AG04450 (cell line): ENCODE measurements around the gene MICALL2. TPM values are rescaled to one million over a fixed set of nuclear protein-coding genes. Genes with fewer than 3 reads are reported as not detected.

Experiments used
- CTCF ChIA-PET: fragments of 300-600, 350-600 bp; formaldehyde crosslinking; extraction: SDS; loops from one replicate; lab custom pipeline; 2022; ENCODE audit warnings: antibody characterized with exemption, inconsistent platforms; lab: Charles Lee
- POLR2A ChIA-PET: fragments of 350-600 bp; formaldehyde crosslinking; extraction: SDS; loops from one replicate; lab custom pipeline; 2021; ENCODE audit warnings: antibody characterized with exemption, inconsistent platforms; lab: Yijun Ruan, JAX
- DNase-seq: peaks from one replicate; pipeline ENCODE4 v3.0.0-alpha.2; 2011; ENCODE audit warnings: low read depth, low spot score
- H3K27ac ChIP-seq: one replicate; pipeline ENCODE4 v1.5.1; 2012; ENCODE audit warnings: low read depth, low read length, control low read depth
- H3K27me3 ChIP-seq: one replicate; pipeline ENCODE4 v1.6.0; 2012; ENCODE audit warnings: low read length; ENCODE audit not compliant: control insufficient read depth, insufficient read depth
- H3K4me3 ChIP-seq: 2 replicates; pipeline ENCODE4 v1.5.1; 2011; ENCODE audit warnings: mild to moderate bottlenecking, low read depth, low read length, control low read depth
- H3K9me3 ChIP-seq: 2 replicates; pipeline ENCODE4 v1.5.1; 2012; ENCODE audit warnings: low read length; ENCODE audit not compliant: control insufficient read depth, insufficient read depth
- CTCF ChIP-seq: IDR thresholded peaks from 2 replicates; pipeline ENCODE4 v1.5.1; 2011; ENCODE audit warnings: low read depth, low read length, control low read depth, inconsistent platforms
- polyA plus RNA-seq: library from polyadenylated mRNA; depleted of rRNA; stranded (reverse); fragments of >200 nt; gene quantifications from 2 replicates; pipeline ENCODE4 v1.2.3, GENCODE V29; 2011

Gene MICALL2
- polyA plus RNA-seq, 1 experiment, result 8.5 TPM

GRCh38 chr7:1449951-1450350, 9.3 kb downstream of the MICALL2 start:
- no peak overlapping the region for H3K27ac ChIP-seq

GRCh38 chr7:1449501-1449900, 9.8 kb downstream of the MICALL2 start:
- DNase-seq, result no peak
- H3K9me3 ChIP-seq, result no peaks in the 10 kb centered on the region; the same call in 1 of the 2 replicates
- H3K27me3 ChIP-seq, result no peaks in the 10 kb centered on the region
- no peak for TF ChIP-seq CTCF
- ChIA-PET CTCF (interaction anchor here (1.3 kb wide), 1 partner anchor 17 kb away, joined by 7 read pairs; no protein-coding TSS in a partner anchor), POLR2A (no interaction called here)
- H3K27ac ChIP-seq, result no peak overlapping the region
- H3K4me3 ChIP-seq, result no peak overlapping the region

More at GRCh38 chr7:1449951-1450350, 9.3 kb downstream of the MICALL2 start:
- Histone ChIP-seq H3K27me3 (no peaks in the 10 kb centered on the region), H3K9me3 (no peaks in the 10 kb centered on the region; the same call in 1 of the 2 replicates), H3K4me3 (no peak overlapping the region)
- DNase-seq, result no peak
- ChIA-PET POLR2A (no interaction called here), CTCF (interaction anchor here (1.3 kb wide), 1 partner anchor 18 kb away, joined by 7 read pairs; no protein-coding TSS in a partner anchor)
- TF ChIP-seq CTCF, result no peak

GRCh38 chr7:1448958-1449357, 10.3 kb downstream of the MICALL2 start:
- no peak for DNase-seq
- H3K9me3 ChIP-seq, result no peaks in the 10 kb centered on the region; the same call in 1 of the 2 replicates
- no peak overlapping the region for H3K4me3 ChIP-seq
- no peak overlapping the region for H3K27ac ChIP-seq
- no peaks in the 10 kb centered on the region for H3K27me3 ChIP-seq
- ChIA-PET POLR2A (interaction anchor here (1.4 kb wide), 1 partner anchor 9 kb away, joined by 4 read pairs; no protein-coding TSS in a partner anchor), CTCF (interaction anchor here (1.3 kb wide), 1 partner anchor 17 kb away, joined by 7 read pairs; no protein-coding TSS in a partner anchor)
- no peak for TF ChIP-seq CTCF

GRCh38 chr7:1447551-1448244, 11.6 kb downstream of the MICALL2 start:
- Histone ChIP-seq H3K4me3 (no peak overlapping the region), H3K9me3 (no peaks in the 10 kb centered on the region; the same call in 1 of the 2 replicates), H3K27ac (peak overlapping the region; percentile 68), H3K27me3 (no peaks in the 10 kb centered on the region)
- TF ChIP-seq CTCF, result no peak
- no peak for DNase-seq
- CTCF ChIA-PET, result interaction anchor here (0.7 to 1.9 kb wide), 3 partner anchors 15 to 382 kb away, joined by 3 to 5 read pairs (median 3); no protein-coding TSS in a partner anchor
- POLR2A ChIA-PET, result interaction anchor here (1.3 to 1.4 kb wide), 2 partner anchors 10 to 12 kb away, joined by 4 to 6 read pairs; partner anchors contain the start of gene MICALL2

- Histone ChIP-seq H3K9me3 (no peaks in the 10 kb centered on the region; the same call in 1 of the 2 replicates), H3K4me3 (no peak overlapping the region), H3K27me3 (no peaks in the 10 kb centered on the region), H3K27ac (no peak overlapping the region)
- CTCF ChIA-PET, result interaction anchor here (1.9 kb wide), 1 partner anchor 15 kb away, joined by 5 read pairs; no protein-coding TSS in a partner anchor
- no peak for TF ChIP-seq CTCF
- no peak for DNase-seq
- POLR2A ChIA-PET, result interaction anchor here (1.3 kb wide), 1 partner anchor 12 kb away, joined by 6 read pairs; the partner anchor contains the start of gene MICALL2
Measured at GRCh38 chr7:1447112-1447511, 12.2 kb downstream of the MICALL2 start.
